ENCODE results near the gene OR1F1. TPM values are rescaled to one million over a fixed set of nuclear protein-coding genes. Genes with fewer than 3 reads are reported as not detected.
A peak's percentile ranks its signal among the peaks of the same experiment; 100 is the strongest.

OR1F1 gene
- total and polyA plus RNA-seq, 9 of the 15 experiments (the other 6 are each of a cell fraction or from before 2014, with no cell fraction given): 0.15 to 0.61 (median 0.35) TPM; not detected in 3

GRCh38 chr16:3149630-3150345, 38.2 kb upstream of the OR1F1 start:
- peak overlapping the region; percentile 78 to 92 for H3K9ac ChIP-seq (ENCODE audit: insufficient read depth in 1 of 2, low read depth in 2 of 2, low read length in 2 of 2)
- ATAC-seq (peak; percentile 76), DNase-seq (ENCODE audit: extremely low read depth in 1 of 4, low spot score in 3 of 4) (peak; percentile 80 to 88 (median 82)), FAIRE-seq (peak; percentile 70)
- ChIA-PET POLR2A (interaction anchor here (0.6 to 2.6 kb wide), 16 partner anchors 9 to 724 kb away, joined by 3 to 32 read pairs (median 4); partner anchors contain the start of genes HCFC1R1, THOC6 and ZNF213), CTCF (ENCODE audit: low intra/inter-chr PET ratio) (interaction anchor here (0.6 to 1.0 kb wide), 2 partner anchors 20 to 90 kb away, joined by 4 to 9 read pairs; no protein-coding TSS in a partner anchor)
- no peaks in the 10 kb centered on the region for H3K27me3 ChIP-seq (ENCODE audit: control insufficient read depth in 2 of 2, insufficient read depth in 2 of 2, low read length in 2 of 2)
- H3K9me3 ChIP-seq (replicated peaks; ENCODE audit: control insufficient read depth, insufficient read depth, low read depth, low read length): no peaks in the 10 kb centered on the region
- H3K27ac ChIP-seq (ENCODE audit: extremely low read depth, low read depth, low read length): peak overlapping the region; percentile 86
- no peaks in the 10 kb centered on the region for H3K9me1 ChIP-seq (ENCODE audit: control insufficient read depth, insufficient read depth, low read length)
- H3K4me2 ChIP-seq (ENCODE audit: insufficient read depth, low read length): peak overlapping the region; percentile 99
- peaks cover 4% of the 10 kb centered on the region; the same call in 1 of the 2 replicates for H4K20me1 ChIP-seq (replicated peaks; ENCODE audit: control insufficient read depth, insufficient read depth, low read length)
- WGBS (ENCODE audit: insufficient coverage, low coverage, missing lambda C conversion rate): 2% methylated on average over 38 of the region's 41 CpGs
- peak overlapping the region; percentile 76 for H2AFZ ChIP-seq (ENCODE audit: low read depth, low read length)
- H3K36me3 ChIP-seq (ENCODE audit: control insufficient read depth, insufficient read depth, low read length): no peaks in the 10 kb centered on the region
- intact Hi-C loops (cut with micrococcal nuclease) (loop anchor here (2.0 to 10.0 kb wide), 2 partner anchors 15 to 115 kb away; partner anchors contain the start of gene ZNF213), in situ Hi-C loops (cut with MboI) (no loop called here)
- H3K4me3 ChIP-seq: peak overlapping the region; percentile 53
- H3K79me2 ChIP-seq (ENCODE audit: control insufficient read depth, insufficient read depth, low read length): no peaks in the 10 kb centered on the region
- peaks cover 0 to 48% of the 10 kb centered on the region in 2 experiments; a peak in 2 of 5 replicates for H3K4me1 ChIP-seq (replicated peaks in 1 of 2; ENCODE audit: control insufficient read depth in 2 of 2, insufficient read depth in 2 of 2, low read length in 2 of 2)
- TSS peak; percentile 50 for BruUV-seq (replicated peaks)
- TF ChIP-seq MYC (IDR thresholded peaks at IDR 0.05; ENCODE audit: low read depth, low read length) (peak; percentile 70), MYC (CRISPR knock-in tag; IDR thresholded peaks at IDR 0.05; ENCODE audit: borderline replicate concordance, low read depth) (peak; percentile 71; the same call in 1 of the 2 replicates), GATAD2A (IDR thresholded peaks at IDR 0.05) (0 out of 2 replicates have a peak, but pooled peaks have one; percentile 12), FOXM1 (IDR thresholded peaks at IDR 0.05; ENCODE audit: low read depth) (0 out of 2 replicates have a peak, but pooled peaks have one; percentile 22), FOXM1 (CRISPR knock-in tag; IDR thresholded peaks at IDR 0.05; ENCODE audit: low read depth) (no peak), TARDBP (IDR thresholded peaks at IDR 0.05) (peak; percentile 60; the same call in 1 of the 2 replicates), CCNT2 (IDR thresholded peaks at IDR 0.05; ENCODE audit: borderline replicate concordance, extremely low read depth, insufficient read length, low read depth, low read length) (peak; percentile 53), TAF1 (IDR thresholded peaks at IDR 0.05; ENCODE audit: control insufficient read depth, extremely low read depth, insufficient read depth, low read length, severe bottlenecking) (peak; percentile 46), ZNF384 (IDR thresholded peaks at IDR 0.05; ENCODE audit: low read depth, low read length) (peak; percentile 37; the same call in 1 of the 2 replicates), ZNF224 (CRISPR knock-in tag; IDR thresholded peaks at IDR 0.05) (0 out of 2 replicates have a peak, but pooled peaks have one; percentile 12), ILK (tag; IDR thresholded peaks at IDR 0.05; ENCODE audit: borderline replicate concordance, low read depth) (no peak), PHB2 (IDR thresholded peaks at IDR 0.05; ENCODE audit: low read depth) (no peak), E2F4 (CRISPR knock-in tag; IDR thresholded peaks at IDR 0.05; ENCODE audit: low read depth) (peak; percentile 11), KDM4B (IDR thresholded peaks at IDR 0.05; ENCODE audit: borderline replicate concordance in 2 of 2, low read depth in 1 of 2) (no peak), XRCC5 (IDR thresholded peaks at IDR 0.05; ENCODE audit: low read depth, low read length) (peak; percentile 71; the same call in 1 of the 2 replicates), CTCF (IDR thresholded peaks at IDR 0.05 in 2 of 3, conservative IDR thresholded peaks at IDR 0.05 in 1 of 3; ENCODE audit: insufficient read depth in 2 of 3, low read depth in 1 of 3, low read length in 3 of 3) (peak; percentile 68 to 78 (median 77)), DPF2 (IDR thresholded peaks at IDR 0.05) (peak; percentile 60; the same call in 1 of the 2 replicates), NR4A1 (CRISPR knock-in tag; IDR thresholded peaks at IDR 0.05) (no peak), NR4A1 (tag; IDR thresholded peaks at IDR 0.05) (0 out of 2 replicates have a peak, but pooled peaks have one; percentile 28)
